Measurements from ENCODE around the gene JARID2. TPM values are rescaled to one million over a fixed set of nuclear protein-coding genes. Genes with fewer than 3 reads are reported as not detected.
A peak's percentile ranks its signal among the peaks of the same experiment; 100 is the strongest.

JARID2 gene
- total and polyA plus RNA-seq, 2 of the 4 experiments (the other 2 are of a cell fraction): 9.6 to 12.9 TPM

DNA sequence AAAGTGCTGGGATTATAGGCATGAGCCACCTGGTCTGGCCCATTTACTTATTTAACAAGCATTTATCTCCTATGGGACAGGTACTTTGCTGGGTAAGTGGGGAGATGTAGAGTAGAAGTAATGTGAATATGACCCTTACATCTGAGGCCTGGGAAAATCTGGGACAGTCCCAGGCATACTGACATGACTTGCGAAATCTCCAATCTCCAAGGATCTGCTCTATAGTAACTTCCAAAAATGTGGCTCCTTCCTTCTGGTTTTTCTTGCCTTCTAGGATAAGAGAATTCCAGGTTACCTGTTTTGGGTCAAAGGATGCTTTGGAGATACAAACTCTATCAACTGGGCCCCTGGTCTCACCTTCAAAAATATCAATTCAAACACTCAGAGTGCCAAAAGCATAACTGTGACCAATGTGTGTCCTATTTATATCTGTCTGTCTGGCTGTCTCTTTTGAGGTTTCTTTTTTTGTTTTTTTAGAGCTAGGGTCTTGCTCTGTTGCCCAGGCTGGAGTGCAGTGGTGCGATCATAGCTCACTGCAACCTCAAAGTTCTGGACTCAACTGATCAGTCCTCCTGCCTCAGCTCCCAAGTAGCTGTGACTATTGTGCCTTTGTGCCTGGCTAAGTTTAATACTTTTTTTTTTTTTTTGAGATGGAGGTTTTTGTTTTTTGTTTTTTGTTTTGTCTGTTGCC, 11.7 kb upstream of the JARID2 start:
- H4K91ac ChIP-seq (ENCODE audit: insufficient read depth, low read depth, low read length): no peak overlapping the region
- no peaks in the 10 kb centered on the region for H3K9me3 ChIP-seq (ENCODE audit: control insufficient read depth, insufficient read depth, low read length)
- ChIA-PET CTCF (interaction anchor here (0.6 kb wide), 2 partner anchors 40 to 1066 kb away, joined by 5 to 6 read pairs; no protein-coding TSS in a partner anchor), POLR2A (ENCODE audit: unreplicated experiment) (no interaction called here)
- no peaks in the 10 kb centered on the region for H3K9me1 ChIP-seq (ENCODE audit: insufficient read depth, low read length)
- ATAC-seq (ENCODE audit: low read depth): no peak
- H3K27me3 ChIP-seq (ENCODE audit: control insufficient read depth, insufficient read depth, low read length): no peaks in the 10 kb centered on the region
- no peak overlapping the region for H2BK15ac ChIP-seq (ENCODE audit: low read depth, low read length)
- no peak overlapping the region for H4K5ac ChIP-seq (ENCODE audit: low read depth, low read length)
- H3K79me1 ChIP-seq (ENCODE audit: low read depth in 1 of 2, low read length in 2 of 2): no peaks in the 10 kb centered on the region
- no peak overlapping the region for H2BK20ac ChIP-seq (ENCODE audit: low read depth, low read length)
- H4K20me1 ChIP-seq (ENCODE audit: insufficient read depth, low read length): no peaks in the 10 kb centered on the region
- H3K36me3 ChIP-seq (ENCODE audit: control insufficient read depth, insufficient read depth, low read length): no peaks in the 10 kb centered on the region
- intact Hi-C loops (cut with micrococcal nuclease): no loop called here
- no peak overlapping the region for H3K4me2 ChIP-seq (ENCODE audit: low read depth, low read length)
- no peak overlapping the region for H2AFZ ChIP-seq (replicated peaks; ENCODE audit: low read length, poor library complexity)
- H3K27ac ChIP-seq (ENCODE audit: insufficient read depth, low read length): no peak overlapping the region
- H2BK5ac ChIP-seq (ENCODE audit: low read depth, low read length, poor library complexity, severe bottlenecking): no peak overlapping the region
- H3K56ac ChIP-seq (ENCODE audit: extremely low read depth, insufficient read depth, low read length): no peak overlapping the region
- H3K14ac ChIP-seq (replicated peaks; ENCODE audit: low read depth, low read length): no peak overlapping the region
- no peak overlapping the region for H2AK5ac ChIP-seq (ENCODE audit: low read depth, low read length)
- no TSS peak for BruUV-seq (replicated peaks)
- dilution Hi-C loops (cut with HindIII; ENCODE audit: low sequenced_read_pairs, unreplicated experiment): no loop called here
- H3K23ac ChIP-seq (ENCODE audit: low read depth, low read length): no peak overlapping the region
- in situ Hi-C loops (cut with MboI; ENCODE audit: low sequenced_read_pairs): no loop called here
- no peak for TF ChIP-seq RAD21 (IDR thresholded peaks at IDR 0.05; ENCODE audit: low read length)
- TF ChIP-seq, protein P1, sequence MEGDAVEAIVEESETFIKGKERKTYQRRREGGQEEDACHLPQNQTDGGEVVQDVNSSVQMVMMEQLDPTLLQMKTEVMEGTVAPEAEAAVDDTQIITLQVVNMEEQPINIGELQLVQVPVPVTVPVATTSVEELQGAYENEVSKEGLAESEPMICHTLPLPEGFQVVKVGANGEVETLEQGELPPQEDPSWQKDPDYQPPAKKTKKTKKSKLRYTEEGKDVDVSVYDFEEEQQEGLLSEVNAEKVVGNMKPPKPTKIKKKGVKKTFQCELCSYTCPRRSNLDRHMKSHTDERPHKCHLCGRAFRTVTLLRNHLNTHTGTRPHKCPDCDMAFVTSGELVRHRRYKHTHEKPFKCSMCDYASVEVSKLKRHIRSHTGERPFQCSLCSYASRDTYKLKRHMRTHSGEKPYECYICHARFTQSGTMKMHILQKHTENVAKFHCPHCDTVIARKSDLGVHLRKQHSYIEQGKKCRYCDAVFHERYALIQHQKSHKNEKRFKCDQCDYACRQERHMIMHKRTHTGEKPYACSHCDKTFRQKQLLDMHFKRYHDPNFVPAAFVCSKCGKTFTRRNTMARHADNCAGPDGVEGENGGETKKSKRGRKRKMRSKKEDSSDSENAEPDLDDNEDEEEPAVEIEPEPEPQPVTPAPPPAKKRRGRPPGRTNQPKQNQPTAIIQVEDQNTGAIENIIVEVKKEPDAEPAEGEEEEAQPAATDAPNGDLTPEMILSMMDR (conservative IDR thresholded peaks at IDR 0.05; ENCODE audit: low read depth, low read length): no peak
- TF ChIP-seq MXI1 (IDR thresholded peaks at IDR 0.05; ENCODE audit: borderline replicate concordance, low read depth, low read length): no peak
- no peak for TF ChIP-seq SMC3 (IDR thresholded peaks at IDR 0.05; ENCODE audit: low read depth, low read length)
- TF ChIP-seq CEBPB (IDR thresholded peaks at IDR 0.05; ENCODE audit: low read depth, low read length): 0 out of 2 replicates have a peak, but pooled peaks have one; percentile 17
- no peak overlapping the region for H3K9ac ChIP-seq (ENCODE audit: low read depth, low read length)
- no peak overlapping the region for H3K4ac ChIP-seq (ENCODE audit: low read depth, low read length)
- no peak overlapping the region for H3K4me3 ChIP-seq (ENCODE audit: insufficient read depth, low read depth, low read length)
- H2BK120ac ChIP-seq (ENCODE audit: low read depth, low read length): no peak overlapping the region
- H3K18ac ChIP-seq (ENCODE audit: low read depth, low read length): no peak overlapping the region
- no peak overlapping the region for H4K8ac ChIP-seq (ENCODE audit: low read depth in 2 of 2, low read length in 2 of 2)
- no CpG with 5 or more reads among the region's 2 CpGs for WGBS, 2 experiments (ENCODE audit: extremely low coverage in 2 of 2, insufficient read length in 1 of 2)
- DNase-seq: no peak
- H3K4me1 ChIP-seq (ENCODE audit: control insufficient read depth, insufficient read depth, low read length): no peaks in the 10 kb centered on the region
- H2AK9ac ChIP-seq (replicated peaks; ENCODE audit: low read depth, low read length, poor library complexity): no peak overlapping the region
